CD4-positive, CD25-positive, alpha-beta regulatory T cell (primary cell): Measurements from ENCODE around the gene EXTL1. TPM values are rescaled to one million over a fixed set of nuclear protein-coding genes. Genes with fewer than 3 reads are reported as not detected.
A peak's percentile ranks its signal among the peaks of the same experiment; 100 is the strongest.

Source experiments
- ATAC-seq, 2 donors: fragments of 150-1000 bp; cut with Tn5 transposase; one replicate each; pipeline ENCODE4 v1.10.0; 2021; ENCODE audit warnings: low read depth in 2 of 2, moderate number of reproducible peaks in 2 of 2, moderate library complexity in 1 of 2
- DNase-seq, 3 donors: peaks; one replicate each; pipeline versions ENCODE4 v3.0.0 to v3.0.0-alpha.2; 2012 to 2022; ENCODE audit warnings: mixed read lengths in 1 of 3
- H3K27ac ChIP-seq: one replicate; pipeline ENCODE4 v1.7.0; 2013; ENCODE audit warnings: mild to moderate bottlenecking, low read length; ENCODE audit not compliant: insufficient read depth, poor library complexity, severe bottlenecking
- H3K27me3 ChIP-seq: one replicate; pipeline ENCODE4 v1.7.0; 2013; ENCODE audit warnings: low read length; ENCODE audit not compliant: control insufficient read depth, insufficient read depth
- H3K36me3 ChIP-seq: one replicate; pipeline ENCODE4 v1.7.0; 2013; ENCODE audit warnings: mild to moderate bottlenecking, low read length, moderate library complexity; ENCODE audit not compliant: control insufficient read depth, insufficient read depth
- H3K4me1 ChIP-seq: 2 replicates; pipeline ENCODE4 v1.7.0; 2013; ENCODE audit warnings: mild to moderate bottlenecking, low read length; ENCODE audit not compliant: insufficient read depth, control insufficient read depth, poor library complexity, severe bottlenecking
- H3K4me3 ChIP-seq: one replicate; pipeline ENCODE4 v1.7.0; 2013; ENCODE audit warnings: low read depth, mild to moderate bottlenecking, low read length, moderate library complexity
- H3K9me3 ChIP-seq, 2 experiments: 1 replicate in 1 of 2; 2 replicates in 1 of 2; pipeline ENCODE4 v1.7.0; 2013; ENCODE audit warnings: low read length in 2 of 2, mild to moderate bottlenecking in 1 of 2, moderate library complexity in 1 of 2; ENCODE audit not compliant: control insufficient read depth in 2 of 2
- H3K27ac Mint-ChIP-seq, 3 donors: one replicate each; pipeline ENCODE4 v1.8.0; 2020 to 2022; ENCODE audit warnings: mild to moderate bottlenecking in 3 of 3, mixed read lengths in 3 of 3, moderate library complexity in 2 of 3
- H3K27me3 Mint-ChIP-seq: one replicate; pipeline ENCODE4 v1.8.0; 2022; ENCODE audit warnings: mild to moderate bottlenecking, mixed read lengths
- H3K36me3 Mint-ChIP-seq: one replicate; pipeline ENCODE4 v1.8.0; 2020; ENCODE audit warnings: mixed read lengths
- H3K4me1 Mint-ChIP-seq, 4 donors: one replicate each; pipeline ENCODE4 v1.8.0; 2020 to 2022; ENCODE audit warnings: mixed read lengths in 4 of 4, mild to moderate bottlenecking in 1 of 4
- H3K4me3 Mint-ChIP-seq, 4 donors: one replicate each; pipeline ENCODE4 v1.8.0; 2020 to 2022; ENCODE audit warnings: mild to moderate bottlenecking in 4 of 4, mixed read lengths in 4 of 4, moderate library complexity in 3 of 4
- H3K9me3 Mint-ChIP-seq, 7 donors: one replicate each; pipeline ENCODE4 v1.8.0; 2020 to 2022; ENCODE audit warnings: mixed read lengths in 7 of 7, mild to moderate bottlenecking in 3 of 7, moderate library complexity in 2 of 7
- polyA plus RNA-seq, 4 donors: library from polyadenylated mRNA; unstranded; fragments of 300-500 nt; fragmentation: Illumina TruSeq; gene quantifications; one replicate each; pipeline ENCODE4 v1.2.3, GENCODE V29; 2021
- total RNA-seq: library from RNA; stranded (reverse); gene quantifications from one replicate; pipeline ENCODE4 v1.2.3, GENCODE V29; 2022

EXTL1 gene
- total RNA-seq: not detected
- under 1 TPM in 1 of 4 donors, not detected in 3; 0.22 TPM for polyA plus RNA-seq

GRCh38 chr1:26021647-26022403 lies at the start of gene EXTL1:
Gene EXTL1 (plus strand): TSS chr1:26021775. CDS start chr1:26022647, 872 bp downstream.
- H3K27me3 Mint-ChIP-seq: peaks cover 8% of the 10 kb centered on the region
- no peak within 1 kb of the TSS for H3K27ac Mint-ChIP-seq

GRCh38 chr1:25971811-25972180 lies 49.8 kb upstream of the EXTL1 start:
- Histone ChIP-seq H3K27ac (peak overlapping the region; percentile 70), H3K27me3 (no peaks in the 10 kb centered on the region), H3K36me3 (peaks cover 67% of the 10 kb centered on the region), H3K4me3 (peak overlapping the region; percentile 42), H3K9me3 (no peaks in the 10 kb centered on the region), H3K4me1 (peaks cover 20% of the 10 kb centered on the region)
- Mint-ChIP-seq H3K27ac (peak overlapping the region; percentile 86 to 99 (median 88)), H3K4me3 (peak overlapping the region; percentile 45 to 69 (median 56)), H3K27me3 (no peaks in the 10 kb centered on the region), H3K36me3 (peaks cover 63% of the 10 kb centered on the region), H3K9me3 (no peaks in the 10 kb centered on the region), H3K4me1 (peaks cover 8 to 58% (median 26%) of the 10 kb centered on the region in 4 donors)
- DNase-seq (no peak), ATAC-seq (no peak)

More at GRCh38 chr1:26021647-26022403, at the start of gene EXTL1:
- Histone ChIP-seq H3K27me3 (no peaks in the 10 kb centered on the region), H3K27ac (no peak within 1 kb of the TSS), H3K36me3 (no peaks in the 10 kb centered on the region), H3K9me3 (no peaks in the 10 kb centered on the region), H3K4me3 (no peak within 1 kb of the TSS), H3K4me1 (no peaks in the 10 kb centered on the region)
- Mint-ChIP-seq H3K4me1 (peaks cover 0 to 5% (median 1%) of the 10 kb centered on the region in 4 donors), H3K4me3 (no peak within 1 kb of the TSS), H3K36me3 (no peaks in the 10 kb centered on the region), H3K9me3 (no peaks in the 10 kb centered on the region)
- DNase-seq: no peak
- no peak for ATAC-seq

- no peaks in the 10 kb centered on the region for H3K9me3 Mint-ChIP-seq
- Histone ChIP-seq H3K4me3 (no peak overlapping the region), H3K9me3 (no peaks in the 10 kb centered on the region), H3K4me1 (peaks cover 20% of the 10 kb centered on the region), H3K27me3 (no peaks in the 10 kb centered on the region), H3K27ac (no peak overlapping the region), H3K36me3 (peaks cover 65% of the 10 kb centered on the region)
- DNase-seq: no peak
- peaks cover 64% of the 10 kb centered on the region for H3K36me3 Mint-ChIP-seq
- ATAC-seq: no peak
- no peak overlapping the region for H3K4me3 Mint-ChIP-seq
- H3K27ac Mint-ChIP-seq: peak overlapping the region; percentile 41 to 86 (median 85)
- peaks cover 15 to 46% (median 29%) of the 10 kb centered on the region in 4 donors for H3K4me1 Mint-ChIP-seq
- H3K27me3 Mint-ChIP-seq: no peaks in the 10 kb centered on the region
These were observed 47.8 kb upstream of the EXTL1 start for GRCh38 chr1:25973610-25974321.

- H3K27me3 ChIP-seq: no peaks in the 10 kb centered on the region
- H3K9me3 ChIP-seq: no peaks in the 10 kb centered on the region
- no peak overlapping the region for H3K27ac Mint-ChIP-seq
- no peaks in the 10 kb centered on the region for H3K27me3 Mint-ChIP-seq
- no peak overlapping the region for H3K4me3 Mint-ChIP-seq
- H3K27ac ChIP-seq: no peak overlapping the region
- peaks cover 65% of the 10 kb centered on the region for H3K36me3 Mint-ChIP-seq
- DNase-seq (no peak), ATAC-seq (no peak)
- H3K4me3 ChIP-seq: no peak overlapping the region
- H3K4me1 Mint-ChIP-seq: peaks cover 10 to 16% (median 10%) of the 10 kb centered on the region in 4 donors
- H3K4me1 ChIP-seq: no peaks in the 10 kb centered on the region
- no peaks in the 10 kb centered on the region for H3K9me3 Mint-ChIP-seq
- peaks cover 79% of the 10 kb centered on the region for H3K36me3 ChIP-seq
These were observed 43.8 kb upstream of the EXTL1 start for GRCh38 chr1:25977801-25978200.

GRCh38 chr1:25978403-25978802 lies 43.2 kb upstream of the EXTL1 start:
- H3K27me3 ChIP-seq: no peaks in the 10 kb centered on the region
- Mint-ChIP-seq H3K27me3 (no peaks in the 10 kb centered on the region), H3K4me1 (peaks cover 7 to 13% (median 10%) of the 10 kb centered on the region in 4 donors), H3K9me3 (no peaks in the 10 kb centered on the region), H3K27ac (peak overlapping the region in 1 of 3 donors; percentile 25), H3K36me3 (peaks cover 61% of the 10 kb centered on the region), H3K4me3 (no peak overlapping the region)
- peaks cover 79% of the 10 kb centered on the region for H3K36me3 ChIP-seq
- no peaks in the 10 kb centered on the region for H3K9me3 ChIP-seq
- ATAC-seq: no peak
- no peak overlapping the region for H3K27ac ChIP-seq
- no peak overlapping the region for H3K4me3 ChIP-seq
- no peaks in the 10 kb centered on the region for H3K4me1 ChIP-seq
- DNase-seq: no peak

- no peak overlapping the region for H3K4me3 ChIP-seq
- H3K27ac ChIP-seq: no peak overlapping the region
- ATAC-seq (no peak), DNase-seq (no peak)
- Mint-ChIP-seq H3K27me3 (no peaks in the 10 kb centered on the region), H3K36me3 (peaks cover 59% of the 10 kb centered on the region), H3K9me3 (no peaks in the 10 kb centered on the region), H3K4me1 (peaks cover 5 to 12% (median 9%) of the 10 kb centered on the region in 4 donors), H3K4me3 (peak overlapping the region in 1 of 4 donors; percentile 32), H3K27ac (peak overlapping the region in 1 of 3 donors; percentile 32)
- H3K9me3 ChIP-seq: no peaks in the 10 kb centered on the region
- H3K36me3 ChIP-seq: peaks cover 78% of the 10 kb centered on the region
- no peaks in the 10 kb centered on the region for H3K4me1 ChIP-seq
- no peaks in the 10 kb centered on the region for H3K27me3 ChIP-seq
These were observed 42.4 kb upstream of the EXTL1 start for GRCh38 chr1:25979210-25979609.

- Mint-ChIP-seq H3K4me3 (no peak overlapping the region), H3K9me3 (no peaks in the 10 kb centered on the region), H3K27ac (peak overlapping the region in 1 of 3 donors; percentile 78), H3K27me3 (no peaks in the 10 kb centered on the region), H3K36me3 (peaks cover 52% of the 10 kb centered on the region), H3K4me1 (peaks cover 14 to 44% (median 30%) of the 10 kb centered on the region in 4 donors)
- Histone ChIP-seq H3K27ac (no peak overlapping the region), H3K27me3 (no peaks in the 10 kb centered on the region), H3K4me3 (no peak overlapping the region), H3K4me1 (peaks cover 23% of the 10 kb centered on the region), H3K36me3 (peaks cover 58% of the 10 kb centered on the region), H3K9me3 (no peaks in the 10 kb centered on the region)
- no peak for ATAC-seq
- DNase-seq: no peak
These were observed 36.4 kb upstream of the EXTL1 start for GRCh38 chr1:25985171-25985570.
